ENCODE data around the gene STMND1. TPM values are rescaled to one million over a fixed set of nuclear protein-coding genes. Genes with fewer than 3 reads are reported as not detected.
A peak's percentile ranks its signal among the peaks of the same experiment; 100 is the strongest.

Gene STMND1
- total and polyA plus RNA-seq, 12 donors = 0.06 TPM; not detected in 11

DNA sequence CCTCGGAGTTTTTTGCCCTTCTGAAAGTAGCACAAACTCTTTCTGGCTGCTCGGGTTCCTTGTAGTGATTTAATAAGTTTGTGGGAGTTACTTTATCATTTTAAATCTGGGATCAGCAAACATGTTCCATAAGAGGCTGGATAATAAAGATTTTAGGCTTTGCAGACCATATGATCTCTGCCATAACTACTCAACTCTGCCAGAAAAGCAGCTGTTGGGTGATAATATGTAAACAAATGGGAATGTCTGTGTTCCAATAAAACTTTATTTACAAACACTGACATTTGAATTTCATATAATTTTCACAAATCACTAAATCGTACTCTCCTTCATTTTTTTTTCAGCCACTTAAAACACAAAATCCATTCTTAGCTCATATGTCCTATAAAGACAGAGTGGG, 3.9 kb upstream of the STMND1 start:
- Histone ChIP-seq H3K4me3 (no peak overlapping the region), H3K4me1 (replicated peaks in 1 of 2) (peaks cover 0 to 8% of the 10 kb centered on the region in 2 donors), H3K27me3 (peaks cover 11% of the 10 kb centered on the region), H3K27ac (no peak overlapping the region), H3K36me3 (replicated peaks in 1 of 2) (no peaks in the 10 kb centered on the region), H3K9me3 (replicated peaks in 1 of 3) (no peaks in the 10 kb centered on the region)
- 60 to 73% (median 72%) methylated on average over 3 of the region's 3 CpGs for WGBS, 4 donors
- intact Hi-C loops (cut with DNase I) = no loop called here
- no peak for DNase-seq
- TF ChIP-seq POLR2A (IDR thresholded peaks at IDR 0.05) = no peak
- TF ChIP-seq, protein P1, sequence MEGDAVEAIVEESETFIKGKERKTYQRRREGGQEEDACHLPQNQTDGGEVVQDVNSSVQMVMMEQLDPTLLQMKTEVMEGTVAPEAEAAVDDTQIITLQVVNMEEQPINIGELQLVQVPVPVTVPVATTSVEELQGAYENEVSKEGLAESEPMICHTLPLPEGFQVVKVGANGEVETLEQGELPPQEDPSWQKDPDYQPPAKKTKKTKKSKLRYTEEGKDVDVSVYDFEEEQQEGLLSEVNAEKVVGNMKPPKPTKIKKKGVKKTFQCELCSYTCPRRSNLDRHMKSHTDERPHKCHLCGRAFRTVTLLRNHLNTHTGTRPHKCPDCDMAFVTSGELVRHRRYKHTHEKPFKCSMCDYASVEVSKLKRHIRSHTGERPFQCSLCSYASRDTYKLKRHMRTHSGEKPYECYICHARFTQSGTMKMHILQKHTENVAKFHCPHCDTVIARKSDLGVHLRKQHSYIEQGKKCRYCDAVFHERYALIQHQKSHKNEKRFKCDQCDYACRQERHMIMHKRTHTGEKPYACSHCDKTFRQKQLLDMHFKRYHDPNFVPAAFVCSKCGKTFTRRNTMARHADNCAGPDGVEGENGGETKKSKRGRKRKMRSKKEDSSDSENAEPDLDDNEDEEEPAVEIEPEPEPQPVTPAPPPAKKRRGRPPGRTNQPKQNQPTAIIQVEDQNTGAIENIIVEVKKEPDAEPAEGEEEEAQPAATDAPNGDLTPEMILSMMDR (IDR thresholded peaks at IDR 0.05) = no peak

DNA sequence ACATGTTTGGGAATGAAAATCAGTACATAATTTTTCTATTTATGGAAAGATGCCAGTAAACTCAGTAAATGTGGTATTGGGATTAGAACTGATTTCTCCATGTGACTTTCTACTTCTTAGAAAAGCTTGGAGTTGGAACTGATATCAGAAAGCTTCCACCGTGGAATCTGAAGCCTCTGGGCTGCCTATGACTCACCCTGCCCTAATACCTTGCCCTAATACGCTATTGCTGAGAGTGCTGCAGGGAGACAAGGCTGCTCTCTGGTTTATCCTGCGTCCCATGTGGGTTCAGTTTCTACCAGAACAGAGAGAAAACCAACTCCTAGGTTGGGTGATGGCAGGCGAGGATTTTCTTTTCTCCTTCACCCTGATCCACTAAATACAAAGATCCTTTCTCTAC, 3.3 kb upstream of the STMND1 start:
- no peaks in the 10 kb centered on the region for H3K9me3 ChIP-seq (replicated peaks in 1 of 3)
- intact Hi-C loops (cut with DNase I) = no loop called here
- H3K4me1 ChIP-seq (replicated peaks in 1 of 2) = peaks cover 0 to 8% of the 10 kb centered on the region in 2 donors
- DNase-seq = no peak
- WGBS, 4 donors = 59 to 73% (median 64%) methylated on average over 4 of the region's 4 CpGs
- no peaks in the 10 kb centered on the region for H3K36me3 ChIP-seq (replicated peaks in 1 of 2)
- no peak overlapping the region for H3K4me3 ChIP-seq
- peaks cover 14% of the 10 kb centered on the region for H3K27me3 ChIP-seq
- H3K27ac ChIP-seq = no peak overlapping the region
- TF ChIP-seq, protein P1 (IDR thresholded peaks at IDR 0.05) = no peak
- no peak for TF ChIP-seq POLR2A (IDR thresholded peaks at IDR 0.05)

DNA sequence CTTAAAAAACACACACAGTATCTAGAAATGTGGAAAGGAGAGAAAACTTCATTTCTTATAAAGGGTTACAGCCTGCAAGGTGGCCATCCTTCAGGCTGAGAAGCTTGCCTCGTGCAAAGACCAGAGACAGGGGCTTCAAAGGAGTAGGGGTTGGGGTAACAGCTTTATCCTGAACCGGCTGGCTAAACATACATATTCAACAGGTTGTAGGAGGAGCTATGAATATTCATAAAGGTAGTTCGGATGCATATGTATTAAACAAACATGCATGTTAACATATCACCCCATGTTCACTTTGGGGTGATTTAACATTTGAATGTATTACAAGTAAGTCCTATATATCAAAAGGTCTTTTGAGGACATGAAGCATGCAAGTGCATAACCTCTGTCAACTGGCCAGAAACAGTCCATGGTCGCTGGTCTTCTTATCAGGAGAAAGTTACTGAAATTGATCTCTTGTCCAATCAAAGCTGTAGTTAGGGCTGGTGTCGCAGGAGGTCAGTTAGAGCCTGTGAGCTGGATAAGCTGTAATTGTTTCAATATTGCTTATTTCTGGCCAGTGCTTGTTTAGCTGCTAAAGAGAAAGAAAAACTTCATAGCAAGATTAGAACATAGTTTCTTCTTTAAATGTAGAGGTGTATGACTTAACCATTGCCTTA, 2.3 kb upstream of the STMND1 start:
- intact Hi-C loops (cut with DNase I) = no loop called here
- DNase-seq = peak in 2 of 7 donors; percentile 20 to 42
- WGBS, 4 donors = 29 to 42% (median 39%) methylated on average over 5 of the region's 5 CpGs
- Histone ChIP-seq H3K27me3 (peaks cover 22% of the 10 kb centered on the region), H3K4me3 (no peak overlapping the region), H3K27ac (no peak overlapping the region), H3K9me3 (replicated peaks in 1 of 3) (no peaks in the 10 kb centered on the region), H3K36me3 (replicated peaks in 1 of 2) (no peaks in the 10 kb centered on the region), H3K4me1 (replicated peaks in 1 of 2) (peaks cover 0 to 8% of the 10 kb centered on the region in 2 donors)
- TF ChIP-seq POLR2A (IDR thresholded peaks at IDR 0.05) = no peak
- TF ChIP-seq, protein P1 (IDR thresholded peaks at IDR 0.05) = no peak

DNA sequence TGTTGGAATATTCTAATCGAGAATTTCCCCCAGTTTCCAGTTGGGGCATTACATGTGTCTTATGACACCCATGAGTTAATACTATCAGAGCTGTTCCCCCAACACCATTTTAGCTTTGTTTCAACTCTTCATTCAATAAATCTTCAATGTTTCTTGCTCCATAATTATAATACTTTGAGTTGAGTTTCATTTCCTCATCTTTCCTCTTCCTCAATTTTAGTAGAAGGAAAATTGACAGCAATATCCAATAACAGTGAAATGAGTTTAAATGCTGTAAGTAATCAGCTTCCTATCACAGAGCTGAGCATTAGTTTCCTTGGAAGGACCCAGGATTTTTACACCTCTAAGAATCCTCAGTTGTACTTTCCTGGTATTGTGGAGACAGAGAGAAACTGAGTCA, 1.0 kb upstream of the STMND1 start:
- no peak for TF ChIP-seq POLR2A (IDR thresholded peaks at IDR 0.05)
- TF ChIP-seq, protein P1 (IDR thresholded peaks at IDR 0.05) = no peak
- Histone ChIP-seq H3K27me3 (peaks cover 34% of the 10 kb centered on the region), H3K36me3 (replicated peaks in 1 of 2) (no peaks in the 10 kb centered on the region), H3K4me3 (no peak overlapping the region), H3K4me1 (replicated peaks in 1 of 2) (peaks cover 0 to 8% of the 10 kb centered on the region in 2 donors), H3K9me3 (replicated peaks in 1 of 3) (no peaks in the 10 kb centered on the region), H3K27ac (no peak overlapping the region)
- 58 to 77% (median 68%) methylated on average over 1 of the region's 1 CpG for WGBS, 4 donors
- intact Hi-C loops (cut with DNase I) = no loop called here
- DNase-seq = no peak
